SU-DHL-6 (cell line): ENCODE measurements around the gene SNPH.

ENCODE experiments used
- H2AFZ ChIP-seq: fragments of 200-600 bp; sonication (generic); 2 replicates; pipeline ENCODE4 v1.6.1; 2014; ENCODE audit warnings: low read depth, mild to moderate bottlenecking, moderate library complexity, mixed read lengths, antibody characterized with exemption, low read length; ENCODE audit not compliant: severe bottlenecking
- H3F3A ChIP-seq: fragments of 200-600 bp; shearing (Covaris generic); 2 replicates; pipeline ENCODE4 v1.6.0; 2016; ENCODE audit warnings: antibody characterized with exemption, mild to moderate bottlenecking; ENCODE audit not compliant: insufficient read depth
- H3K27ac ChIP-seq: fragments of 200-600 bp; sonication (generic); 2 replicates; pipeline ENCODE4 v1.5.1; 2016; ENCODE audit warnings: low read depth, mild to moderate bottlenecking, low read length, moderate library complexity, mixed read lengths
- H3K27me3 ChIP-seq: fragments of 200-600 bp; sonication (generic), shearing (Covaris generic); 2 replicates; pipeline ENCODE4 v1.6.0; 2014; ENCODE audit warnings: mild to moderate bottlenecking, low read length
- H3K36me3 ChIP-seq: fragments of 200-600 bp; sonication (generic); 2 replicates; pipeline ENCODE4 v1.6.1; 2014; ENCODE audit warnings: mild to moderate bottlenecking, low read length, mixed read lengths
- H3K4me2 ChIP-seq: fragments of 300-600, 200-600 bp; shearing (Covaris generic), sonication (generic); 2 replicates; pipeline ENCODE4 v1.6.0; 2014; ENCODE audit warnings: low read length, low read depth, mild to moderate bottlenecking; ENCODE audit not compliant: poor library complexity, severe bottlenecking
- H3K4me3 ChIP-seq: fragments of 200-600 bp; sonication (generic); 2 replicates; pipeline ENCODE4 v1.5.1; 2014; ENCODE audit warnings: antibody characterized with exemption, low read length, mild to moderate bottlenecking, mixed read lengths; ENCODE audit not compliant: insufficient read depth, poor library complexity, severe bottlenecking
- H3K79me2 ChIP-seq: fragments of 200-600 bp; sonication (generic); 2 replicates; pipeline ENCODE4 v1.6.1; 2014; ENCODE audit warnings: mild to moderate bottlenecking, low read length, moderate library complexity; ENCODE audit not compliant: insufficient read depth
- H3K9ac ChIP-seq: fragments of 200-600 bp; sonication (generic); 2 replicates; pipeline ENCODE4 v1.7.0; 2014; ENCODE audit warnings: mild to moderate bottlenecking, low read length
- H3K9me2 ChIP-seq: fragments of 200-600 bp; sonication (generic); replicated peaks from 2 replicates; pipeline ENCODE4 v1.6.1; 2014; ENCODE audit warnings: low read length; ENCODE audit not compliant: insufficient read depth
- H3K9me3 ChIP-seq: fragments of 200-600 bp; sonication (generic); 2 replicates; pipeline ENCODE4 v1.6.1; 2014; ENCODE audit warnings: low read length, mixed read lengths; ENCODE audit not compliant: insufficient read depth
- H4K20me1 ChIP-seq: fragments of 200-600 bp; sonication (generic); 2 replicates; pipeline ENCODE4 v1.6.1; 2014; ENCODE audit warnings: low read depth, mild to moderate bottlenecking, antibody characterized with exemption, low read length, moderate library complexity, mixed read lengths
- EZH2phosphoT487 ChIP-seq: fragments of 200-600 bp; sonication (generic), shearing (Covaris generic); conservative IDR thresholded peaks from 2 replicates; pipeline ENCODE4 v1.6.1; 2018; ENCODE audit warnings: mild to moderate bottlenecking, antibody characterized with exemption, low read length, moderate library complexity, mixed read lengths
- TF ChIP-seq, protein P1 (sequence below): fragments of 200-600 bp; sonication (generic); IDR thresholded peaks from one replicate; pipeline ENCODE4 v1.5.1; 2017; ENCODE audit warnings: antibody characterized with exemption, mild to moderate bottlenecking, low read length, moderate library complexity; ENCODE audit not compliant: insufficient read depth, poor library complexity, severe bottlenecking

Gene SNPH

DNA sequence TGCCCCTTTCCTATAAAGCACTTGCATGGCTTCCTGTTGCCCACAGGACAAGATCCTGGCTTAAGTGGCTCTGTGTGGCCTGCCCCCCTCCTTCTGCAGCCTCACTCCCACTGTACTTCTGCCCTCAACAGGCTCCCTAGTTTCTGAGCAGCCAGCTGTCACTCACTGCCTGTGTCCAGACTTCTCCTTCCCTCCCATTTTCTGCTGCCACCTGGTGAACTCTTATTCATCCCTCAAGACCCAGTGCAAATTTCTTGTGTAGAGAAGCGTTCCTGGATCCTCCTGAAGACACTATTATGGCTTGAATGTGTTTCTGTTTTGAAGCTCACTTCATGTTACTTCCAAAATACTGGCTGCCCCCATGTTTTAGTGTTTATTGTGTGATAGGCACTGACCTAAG, 26.5 kb downstream of the SNPH start:
- H3K9me2 ChIP-seq = no peaks in the 10 kb centered on the region
- H4K20me1 ChIP-seq = no peaks in the 10 kb centered on the region
- H2AFZ ChIP-seq = no peak overlapping the region
- H3K9ac ChIP-seq = no peak overlapping the region
- TF ChIP-seq, protein P1, sequence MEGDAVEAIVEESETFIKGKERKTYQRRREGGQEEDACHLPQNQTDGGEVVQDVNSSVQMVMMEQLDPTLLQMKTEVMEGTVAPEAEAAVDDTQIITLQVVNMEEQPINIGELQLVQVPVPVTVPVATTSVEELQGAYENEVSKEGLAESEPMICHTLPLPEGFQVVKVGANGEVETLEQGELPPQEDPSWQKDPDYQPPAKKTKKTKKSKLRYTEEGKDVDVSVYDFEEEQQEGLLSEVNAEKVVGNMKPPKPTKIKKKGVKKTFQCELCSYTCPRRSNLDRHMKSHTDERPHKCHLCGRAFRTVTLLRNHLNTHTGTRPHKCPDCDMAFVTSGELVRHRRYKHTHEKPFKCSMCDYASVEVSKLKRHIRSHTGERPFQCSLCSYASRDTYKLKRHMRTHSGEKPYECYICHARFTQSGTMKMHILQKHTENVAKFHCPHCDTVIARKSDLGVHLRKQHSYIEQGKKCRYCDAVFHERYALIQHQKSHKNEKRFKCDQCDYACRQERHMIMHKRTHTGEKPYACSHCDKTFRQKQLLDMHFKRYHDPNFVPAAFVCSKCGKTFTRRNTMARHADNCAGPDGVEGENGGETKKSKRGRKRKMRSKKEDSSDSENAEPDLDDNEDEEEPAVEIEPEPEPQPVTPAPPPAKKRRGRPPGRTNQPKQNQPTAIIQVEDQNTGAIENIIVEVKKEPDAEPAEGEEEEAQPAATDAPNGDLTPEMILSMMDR = no peak
- TF ChIP-seq EZH2phosphoT487 = no peak
- no peaks in the 10 kb centered on the region for H3F3A ChIP-seq
- H3K4me2 ChIP-seq = no peak overlapping the region
- no peak overlapping the region for H3K4me3 ChIP-seq
- no peaks in the 10 kb centered on the region for H3K9me3 ChIP-seq
- no peaks in the 10 kb centered on the region for H3K27me3 ChIP-seq
- H3K27ac ChIP-seq = no peak overlapping the region
- H3K36me3 ChIP-seq = no peaks in the 10 kb centered on the region
- H3K79me2 ChIP-seq = no peaks in the 10 kb centered on the region

DNA sequence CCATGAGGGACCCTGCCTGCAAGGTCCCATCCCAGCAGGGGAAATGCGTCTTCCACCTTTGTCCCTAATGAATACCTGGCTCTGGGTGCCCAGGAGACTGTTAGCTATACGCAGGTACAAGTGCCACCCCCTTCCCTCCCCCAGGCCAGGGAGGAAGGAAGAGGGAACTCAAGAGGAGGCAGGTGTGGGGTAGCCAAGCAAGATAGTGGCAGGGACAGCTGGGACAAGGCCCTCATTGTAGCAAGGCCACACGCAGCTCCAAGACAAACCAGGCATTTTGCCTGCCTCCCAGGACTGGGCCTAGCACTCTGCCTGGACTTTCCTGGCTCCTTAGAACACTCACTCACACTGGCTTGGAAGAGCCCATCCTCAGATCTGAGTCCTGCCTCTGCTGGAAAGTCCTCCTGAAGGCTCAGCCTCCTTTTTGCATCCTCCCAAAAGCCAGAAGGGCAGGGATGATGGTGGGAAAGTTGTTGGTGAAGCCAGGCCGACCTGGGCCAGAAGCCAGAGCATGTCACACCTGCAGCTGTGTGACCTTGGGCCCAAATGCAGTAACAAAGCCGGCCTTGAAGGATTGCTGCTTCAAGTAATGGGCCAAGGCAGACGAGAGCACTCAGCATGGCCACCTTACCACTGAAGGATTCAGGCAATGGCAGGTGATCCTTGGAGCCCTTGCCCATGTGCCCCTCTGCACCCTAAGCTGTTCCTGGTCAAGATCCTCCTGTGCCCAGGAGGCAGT, 27.7 kb downstream of the SNPH start:
- H3K4me3 ChIP-seq = no peak overlapping the region
- no peaks in the 10 kb centered on the region for H3K27me3 ChIP-seq
- no peaks in the 10 kb centered on the region for H4K20me1 ChIP-seq
- H2AFZ ChIP-seq = no peak overlapping the region
- no peaks in the 10 kb centered on the region for H3F3A ChIP-seq
- no peaks in the 10 kb centered on the region for H3K9me2 ChIP-seq
- no peaks in the 10 kb centered on the region for H3K36me3 ChIP-seq
- H3K27ac ChIP-seq = no peak overlapping the region
- H3K9ac ChIP-seq = no peak overlapping the region
- TF ChIP-seq, protein P1 = no peak
- TF ChIP-seq EZH2phosphoT487 = no peak
- H3K4me2 ChIP-seq = no peak overlapping the region
- H3K9me3 ChIP-seq = no peaks in the 10 kb centered on the region
- H3K79me2 ChIP-seq = no peaks in the 10 kb centered on the region

DNA sequence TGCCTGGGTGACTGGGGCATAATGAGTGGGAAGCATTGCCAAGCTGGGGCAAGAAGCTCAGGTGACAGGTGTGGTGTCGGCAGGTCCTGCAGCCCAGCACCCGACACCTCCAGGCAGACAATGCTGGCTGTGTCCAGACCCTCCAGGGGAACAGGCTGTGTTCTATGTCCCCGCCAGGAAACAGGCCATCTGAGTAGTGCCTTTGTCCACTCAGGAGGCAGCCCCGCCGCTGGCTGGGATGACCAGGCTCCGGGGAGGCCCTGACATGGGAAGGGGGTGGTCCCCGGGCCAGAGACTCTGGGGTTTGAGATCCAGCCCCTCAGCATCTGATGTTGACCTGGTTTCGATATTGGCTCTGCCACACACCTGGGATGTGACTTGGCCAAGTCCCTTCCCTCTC, 28.4 kb downstream of the SNPH start:
- no peak overlapping the region for H3K4me3 ChIP-seq
- no peaks in the 10 kb centered on the region for H3K27me3 ChIP-seq
- no peaks in the 10 kb centered on the region for H4K20me1 ChIP-seq
- TF ChIP-seq EZH2phosphoT487 = no peak
- TF ChIP-seq, protein P1 = no peak
- no peak overlapping the region for H2AFZ ChIP-seq
- H3K27ac ChIP-seq = no peak overlapping the region
- no peaks in the 10 kb centered on the region for H3K9me3 ChIP-seq
- no peaks in the 10 kb centered on the region for H3K79me2 ChIP-seq
- no peak overlapping the region for H3K9ac ChIP-seq
- no peaks in the 10 kb centered on the region for H3K36me3 ChIP-seq
- H3K9me2 ChIP-seq = no peaks in the 10 kb centered on the region
- H3F3A ChIP-seq = no peaks in the 10 kb centered on the region
- H3K4me2 ChIP-seq = no peak overlapping the region
